CD4-positive, alpha-beta T cell treated with Interleukin-6 at 100 ng/mL for 8 hours (primary cell): Measurements from ENCODE around the gene ADIPOR2.
"Not testable (repeated sequence)": the region's sequence is repeated elsewhere in the genome, so short reads cannot be mapped to it uniquely, and the experiment has no call there.

ENCODE experiments used
- DNase-seq: peaks from one replicate; pipeline ENCODE4 v3.0.0-alpha.2; 2020; ENCODE audit warnings: mixed read lengths, low spot score

The ADIPOR2 gene

DNA sequence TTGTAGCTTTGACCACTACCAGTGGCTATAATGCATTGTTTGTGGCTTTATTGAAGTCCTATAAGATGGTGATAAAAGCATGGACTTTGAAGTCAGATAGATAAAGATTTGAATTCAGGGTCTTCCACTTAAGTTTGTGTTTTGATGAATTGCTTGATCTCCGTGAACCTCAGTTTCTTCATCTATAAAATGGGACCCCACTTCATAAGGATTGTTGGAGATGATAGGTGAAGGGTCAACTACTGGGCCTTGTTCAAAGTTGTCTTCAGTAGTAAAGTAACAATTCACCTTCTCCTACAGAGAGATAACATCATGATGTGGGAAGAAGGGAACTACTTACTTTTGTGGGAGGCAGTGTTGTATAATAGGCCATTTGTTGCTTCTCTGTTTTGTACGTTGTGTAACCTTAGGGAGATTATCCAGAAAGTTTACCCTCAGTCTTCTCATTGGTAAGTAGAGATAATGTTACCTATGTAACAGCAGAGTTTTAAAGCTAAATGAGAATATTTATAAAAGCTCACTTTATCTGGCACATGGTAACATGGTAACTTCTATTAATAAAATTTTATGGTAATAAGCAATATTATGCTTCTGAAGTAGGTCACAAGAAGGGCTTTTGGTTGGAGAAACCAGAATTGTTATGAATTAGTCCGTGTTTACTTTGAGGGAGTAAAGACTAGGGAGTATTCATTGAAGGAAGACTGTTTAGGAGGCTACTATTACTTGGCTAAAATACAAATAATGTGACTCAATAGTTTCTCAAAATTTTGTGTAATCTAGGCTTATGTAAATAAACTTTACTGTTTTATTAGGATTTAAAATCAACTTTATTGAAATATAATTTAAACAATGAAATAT, 15.1 kb downstream of the ADIPOR2 start:
- no peak for DNase-seq

DNA sequence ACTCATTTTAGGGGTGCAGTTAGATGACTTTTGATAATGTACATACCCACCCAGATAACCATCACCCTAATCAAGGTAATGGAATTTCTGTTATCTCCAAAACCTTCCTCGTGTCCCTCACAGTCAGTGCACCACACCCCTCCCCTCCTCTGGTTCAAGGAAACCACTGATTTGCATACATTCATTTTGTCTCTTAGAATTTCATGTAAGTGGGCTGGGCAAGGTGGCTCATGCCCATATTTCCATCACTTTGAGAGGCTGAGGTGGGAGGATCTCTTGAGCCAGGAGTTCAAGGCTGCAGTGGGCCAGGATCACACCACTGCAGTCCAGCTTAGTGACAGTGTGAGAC, 15.7 kb downstream of the ADIPOR2 start:
- DNase-seq = no peak

DNA sequence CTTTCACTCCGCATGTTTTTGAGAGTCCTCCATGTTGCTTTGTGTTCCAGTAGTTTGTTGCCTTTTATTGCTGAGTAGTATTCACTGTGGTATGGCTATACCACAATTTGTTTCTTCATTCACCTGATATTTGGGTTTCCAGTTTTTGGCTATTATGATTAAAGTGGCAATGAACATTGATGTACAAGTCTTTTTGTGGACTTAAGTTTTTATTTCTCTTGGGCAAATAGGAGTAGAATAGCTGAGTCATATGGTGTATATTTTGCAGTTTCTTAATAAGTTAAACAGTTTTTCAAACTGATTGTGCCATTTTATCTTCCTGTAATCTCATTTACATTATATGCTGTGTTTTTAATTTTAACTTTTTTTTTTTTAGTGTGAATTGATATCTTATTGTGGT, 16.2 kb downstream of the ADIPOR2 start:
- DNase-seq = no peak

DNA sequence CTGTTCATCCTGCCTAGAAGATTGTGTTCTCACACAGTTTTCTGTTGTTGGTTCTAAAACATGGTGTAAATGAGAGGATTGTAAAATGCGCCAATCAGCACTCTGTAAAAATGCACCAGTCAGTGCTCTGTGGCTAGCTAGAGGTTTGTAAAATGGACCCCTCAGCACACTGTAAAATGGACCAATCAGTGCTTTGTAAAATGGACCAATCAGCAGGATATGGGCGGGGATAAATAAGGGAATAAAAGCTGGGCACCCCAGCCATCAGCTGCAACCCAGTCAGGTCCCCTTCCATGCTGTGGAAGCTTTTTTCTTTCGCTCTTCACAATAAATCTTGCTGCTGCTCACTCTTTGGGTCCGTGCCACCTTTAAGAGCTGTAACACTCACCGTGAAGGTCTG, 19.1 kb downstream of the ADIPOR2 start:
- not testable (repeated sequence) for DNase-seq

DNA sequence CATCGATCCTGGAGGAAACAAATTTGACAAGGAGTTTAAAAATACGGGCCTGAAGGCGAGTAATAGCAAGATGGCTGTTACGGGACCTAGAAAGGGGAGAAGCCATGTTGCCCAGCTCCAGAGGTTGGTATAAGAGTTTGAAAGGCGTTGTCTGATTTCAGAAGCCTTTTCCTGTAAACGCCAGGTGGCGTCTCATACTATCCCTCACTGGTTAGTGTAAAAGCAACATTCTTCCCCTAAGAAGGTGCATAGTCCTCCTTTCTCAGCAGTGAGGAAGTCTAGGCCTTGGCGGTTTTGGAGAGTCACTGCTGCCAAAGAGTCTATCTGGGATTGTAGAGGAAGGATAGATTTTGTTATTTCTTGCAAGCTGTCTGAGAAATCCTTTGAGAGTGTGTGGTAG, 20.0 kb downstream of the ADIPOR2 start:
- not testable (repeated sequence) for DNase-seq

DNA sequence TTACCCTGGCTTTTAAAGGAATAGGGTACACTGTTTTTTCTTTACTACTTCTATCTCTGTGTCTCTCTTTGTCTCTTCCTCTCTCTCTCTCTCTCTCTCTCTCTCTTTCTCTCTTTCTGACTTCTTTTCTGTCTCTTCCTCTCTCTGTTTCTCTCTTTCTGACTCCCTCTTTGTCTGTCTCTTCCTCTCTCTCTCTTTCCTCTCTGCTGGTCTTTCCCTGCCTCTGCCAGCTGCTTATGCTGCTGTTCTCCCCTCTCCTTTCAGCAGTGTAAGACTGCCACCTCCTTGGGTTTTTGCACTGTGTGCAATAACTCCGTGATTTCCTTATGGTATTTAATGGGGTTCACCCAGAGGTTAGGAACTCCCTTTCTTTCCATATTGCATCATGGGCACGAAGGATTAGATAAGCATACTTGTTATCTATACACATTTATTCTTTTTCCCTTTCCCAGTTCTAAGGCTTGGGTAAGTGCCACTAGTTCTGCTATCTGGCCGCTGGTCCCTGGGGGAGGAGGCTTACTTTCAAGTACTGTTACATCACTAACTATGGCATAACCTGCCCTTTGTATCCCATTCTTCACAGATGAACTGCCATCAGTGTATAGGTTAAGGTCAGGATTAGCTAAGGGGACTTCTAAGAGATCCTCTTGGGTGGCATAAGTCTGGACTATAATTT, 20.8 kb downstream of the ADIPOR2 start:
- not testable (repeated sequence) for DNase-seq

DNA sequence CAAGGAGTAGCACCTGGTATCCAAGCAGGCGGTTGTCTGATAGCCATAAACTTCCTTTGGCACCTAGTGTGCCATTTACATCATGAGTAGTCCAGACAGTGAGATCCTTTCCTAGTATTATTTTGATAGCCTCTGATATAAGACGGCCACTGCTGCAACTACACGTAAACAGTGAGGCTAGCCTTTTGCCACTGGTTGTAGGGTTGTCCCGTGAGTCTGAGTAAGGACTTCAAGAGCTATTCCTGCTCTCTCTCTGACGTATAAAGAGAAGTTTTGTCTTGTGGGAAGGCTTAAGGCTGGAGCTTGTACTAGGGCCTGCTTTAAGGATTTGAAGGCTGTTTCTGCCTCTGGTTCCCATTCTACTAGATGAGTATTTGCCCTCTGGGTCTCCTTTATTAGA, 21.4 kb downstream of the ADIPOR2 start:
- not testable (repeated sequence) for DNase-seq

DNA sequence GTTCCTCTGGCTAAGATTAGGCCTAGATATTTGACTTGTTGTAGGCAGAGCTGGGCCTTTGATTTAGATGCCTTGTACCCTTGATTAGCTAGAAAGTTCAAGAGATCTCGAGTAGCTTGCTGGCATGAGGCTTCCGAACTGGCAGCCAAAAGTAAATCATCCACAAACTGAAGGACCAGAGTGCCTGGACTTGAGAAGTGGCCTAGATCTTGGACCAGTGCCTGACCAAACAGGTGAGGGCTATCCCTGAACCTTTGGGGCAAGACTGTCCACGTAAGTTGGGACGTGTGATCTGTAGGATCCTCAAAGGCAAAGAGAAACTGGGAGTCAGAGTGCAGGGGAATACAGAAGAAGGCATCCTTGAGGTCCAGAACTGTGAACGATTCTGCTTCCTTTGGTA, 22.0 kb downstream of the ADIPOR2 start:
- DNase-seq = not testable (repeated sequence)

GRCh38 chr12:1713783-1714348, 23.0 kb downstream of the ADIPOR2 start:
- DNase-seq = not testable (repeated sequence)

GRCh38 chr12:1715459-1715858, 24.6 kb downstream of the ADIPOR2 start:
- DNase-seq = not testable (repeated sequence)

DNA sequence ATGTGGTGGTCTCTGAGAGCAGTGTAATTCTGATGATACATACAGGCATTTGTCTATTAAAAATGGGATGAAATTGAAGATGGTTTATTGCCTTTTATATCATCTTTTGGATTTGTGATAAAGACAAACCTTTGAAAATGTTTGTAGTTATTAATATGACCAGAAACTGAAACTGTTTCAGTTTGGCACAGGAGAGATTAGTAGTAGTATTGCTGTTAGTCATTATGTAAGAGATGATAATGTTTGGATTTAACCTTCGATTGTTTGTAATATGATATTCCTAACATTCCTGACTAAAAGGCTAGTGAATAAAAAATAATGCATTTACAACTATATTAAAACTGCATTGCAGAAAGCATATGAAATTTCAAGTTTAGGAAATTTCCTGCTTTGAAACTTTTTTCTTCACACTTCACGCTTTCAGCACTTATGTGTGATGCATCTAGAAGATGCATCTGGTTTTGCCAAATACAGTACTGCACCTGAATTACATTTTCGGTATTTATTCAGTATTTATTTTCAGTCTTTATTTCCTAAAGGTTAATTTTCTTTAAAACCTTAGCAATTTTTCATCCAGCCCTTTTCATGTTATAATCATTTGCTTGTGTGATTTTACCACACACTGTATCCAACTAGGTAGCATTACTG, 25.5 kb downstream of the ADIPOR2 start:
- no peak for DNase-seq

DNA sequence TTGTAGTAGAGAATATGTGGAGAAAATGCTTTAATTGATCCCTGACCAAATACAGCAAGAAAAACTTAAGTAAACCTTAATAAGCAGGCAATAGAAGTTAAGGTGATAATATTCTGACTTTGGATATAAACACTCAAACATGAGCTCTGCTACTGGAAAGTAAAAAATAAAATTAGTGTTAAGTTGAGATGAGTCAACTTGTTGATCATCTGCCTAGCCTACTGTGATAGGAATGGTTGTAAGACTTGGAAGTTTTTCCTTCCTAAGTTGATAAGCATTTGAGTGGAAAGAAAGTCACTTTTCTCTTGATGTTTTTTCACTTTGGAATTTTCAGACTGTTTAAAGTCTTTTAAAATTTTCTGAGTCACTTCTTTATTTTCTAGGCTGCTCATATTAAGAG, 26.0 kb downstream of the ADIPOR2 start:
- DNase-seq = no peak

DNA sequence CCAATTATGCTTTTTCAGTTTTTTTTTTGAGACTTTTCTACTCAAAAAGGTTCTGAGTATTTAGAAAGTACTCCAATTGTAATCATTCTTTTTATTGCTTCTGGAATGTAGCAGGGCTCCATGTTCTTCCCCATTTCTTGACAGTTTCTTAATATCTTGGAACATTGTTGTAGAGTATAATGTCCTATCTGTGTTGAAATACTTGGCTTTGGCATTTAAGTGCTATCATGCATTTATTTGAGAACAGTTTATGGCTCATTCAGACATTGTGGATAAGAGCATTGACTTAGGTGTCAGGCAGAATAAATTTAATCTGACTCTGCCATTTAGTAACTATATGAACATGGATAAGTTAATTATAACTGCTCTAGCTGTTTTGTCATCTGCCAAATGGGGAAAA, 28.3 kb downstream of the ADIPOR2 start:
- no peak for DNase-seq

DNA sequence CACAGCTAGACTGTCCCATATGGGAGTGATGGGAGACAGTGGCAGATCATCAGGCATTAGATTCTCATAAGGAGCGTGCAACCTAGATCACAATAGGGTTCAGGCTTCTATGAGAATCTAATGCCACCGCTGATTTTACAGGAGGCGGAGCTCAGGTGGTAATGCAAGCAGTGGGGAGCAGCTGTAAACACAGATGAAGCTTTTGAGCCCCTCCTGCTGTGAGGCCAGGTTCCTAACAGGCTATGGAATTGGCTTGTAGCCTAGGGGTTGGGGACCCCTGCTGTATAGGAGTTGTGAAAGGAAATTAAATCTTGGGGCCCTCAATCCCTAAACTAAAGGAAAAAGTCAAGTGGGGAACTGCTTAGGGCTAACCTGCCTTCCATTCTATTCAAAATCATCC, 29.6 kb downstream of the ADIPOR2 start:
- DNase-seq = no peak

DNA sequence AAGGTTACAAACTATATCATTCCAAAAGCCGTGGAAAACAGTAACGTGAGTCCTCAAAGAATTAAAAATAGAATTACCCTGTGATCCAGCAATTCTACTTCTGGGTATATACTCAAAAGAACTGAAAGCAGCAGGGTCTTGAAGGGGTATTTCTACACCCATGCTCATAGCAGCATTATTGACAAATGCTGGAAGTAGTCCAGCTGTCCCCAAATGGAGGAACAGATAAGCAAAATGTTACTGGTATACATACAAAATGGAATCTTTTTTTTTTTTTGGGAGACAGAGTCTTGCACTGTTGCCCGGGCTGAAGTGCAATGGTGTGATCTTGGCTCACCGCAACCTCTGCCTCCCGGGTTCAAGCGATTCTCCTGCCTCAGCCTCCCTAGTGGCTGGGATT, 32.9 kb downstream of the ADIPOR2 start:
- DNase-seq = no peak

GRCh38 chr12:1724250-1724649, 33.4 kb downstream of the ADIPOR2 start:
- DNase-seq = no peak

GRCh38 chr12:1726753-1727152, 35.9 kb downstream of the ADIPOR2 start:
- no peak for DNase-seq

DNA sequence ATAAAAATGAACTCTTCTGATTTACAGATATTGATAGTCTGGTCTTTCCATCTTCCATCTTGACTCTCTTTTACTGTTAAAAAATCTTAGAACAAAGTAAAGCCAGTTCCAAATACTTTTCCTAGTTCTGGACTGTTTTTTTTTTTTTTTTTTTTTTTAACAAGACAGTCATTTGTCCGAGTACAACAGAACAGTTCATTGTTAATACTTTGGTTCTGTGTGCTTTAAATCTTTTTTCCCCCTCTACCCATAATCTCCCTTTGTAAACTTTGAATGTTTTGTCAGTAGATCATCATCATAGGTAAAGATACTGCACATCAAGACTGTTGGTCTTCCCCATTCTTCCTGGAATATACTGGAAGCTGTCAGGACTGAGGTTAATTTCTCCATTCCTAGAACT, 38.0 kb downstream of the ADIPOR2 start:
- DNase-seq = no peak

DNA sequence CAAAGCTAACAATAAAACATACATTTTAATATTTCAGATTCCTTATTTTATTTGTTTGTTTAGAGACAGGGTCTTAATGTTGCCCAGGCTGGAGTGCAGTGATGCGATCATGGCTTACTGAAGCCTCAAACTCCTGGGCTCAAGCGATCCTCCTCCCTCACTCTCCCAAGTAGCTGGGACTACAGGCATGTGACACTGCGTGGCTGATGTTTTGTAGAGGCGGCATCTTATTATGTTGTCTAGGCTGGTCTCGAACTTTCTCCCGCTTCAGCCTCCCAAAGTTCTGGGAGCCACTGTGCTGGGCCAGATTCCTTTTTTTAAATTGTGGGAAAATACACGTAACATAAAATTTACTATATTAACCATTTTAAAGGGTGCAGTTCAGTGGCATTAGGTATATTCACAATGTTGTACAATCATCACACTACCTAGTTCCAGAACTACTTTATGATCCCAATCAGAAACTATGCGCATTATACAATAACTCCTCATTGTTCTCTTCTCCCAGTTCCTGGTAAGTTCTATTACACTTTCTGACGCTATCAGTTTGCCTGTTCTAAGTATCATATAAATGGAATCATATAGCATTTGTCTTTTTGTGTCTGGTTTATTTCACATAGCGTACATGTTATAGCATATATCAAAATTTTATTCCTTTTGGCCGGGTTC, 40.3 kb downstream of the ADIPOR2 start:
- no peak for DNase-seq

GRCh38 chr12:1731688-1732078, 40.8 kb downstream of the ADIPOR2 start:
- DNase-seq = not testable (repeated sequence)

- DNase-seq = no peak
Observed at GRCh38 chr12:1732914-1733313, 42.0 kb downstream of the ADIPOR2 start.

GRCh38 chr12:1733712-1734111, 42.8 kb downstream of the ADIPOR2 start:
- not testable (repeated sequence) for DNase-seq
